Esophagus (tissue), 2 donors: ENCODE measurements around the gene RPL18. TPM values are rescaled to one million over a fixed set of nuclear protein-coding genes. Genes with fewer than 3 reads are reported as not detected.

Experiments used
- H3K27ac ChIP-seq, 2 donors: one replicate each; pipeline ENCODE4 v1.5.1; 2013; ENCODE audit warnings: low read depth in 2 of 2, mild to moderate bottlenecking in 2 of 2, inconsistent platforms in 1 of 2, low read length in 1 of 2, moderate library complexity in 1 of 2
- H3K27me3 ChIP-seq, 2 donors: one replicate each; pipeline ENCODE4 v1.6.1; 2013; ENCODE audit warnings: low read length in 2 of 2, control low read depth in 1 of 2, mild to moderate bottlenecking in 1 of 2; ENCODE audit not compliant: insufficient read depth in 2 of 2, control insufficient read depth in 1 of 2
- H3K36me3 ChIP-seq, 2 donors: one replicate each; pipeline ENCODE4 v1.6.1; 2013; ENCODE audit warnings: low read length in 1 of 2; ENCODE audit not compliant: control insufficient read depth in 2 of 2, insufficient read depth in 2 of 2
- H3K4me1 ChIP-seq, 2 donors: one replicate each; pipeline ENCODE4 v1.6.1; 2013; ENCODE audit warnings: low read length in 1 of 2; ENCODE audit not compliant: control insufficient read depth in 2 of 2, insufficient read depth in 2 of 2
- H3K4me3 ChIP-seq, 2 donors: one replicate each; pipeline ENCODE4 v1.5.1; 2013; ENCODE audit warnings: low read length in 2 of 2, mild to moderate bottlenecking in 2 of 2, low read depth in 1 of 2, moderate library complexity in 1 of 2
- H3K9me3 ChIP-seq, 2 donors: one replicate each; pipeline ENCODE4 v1.6.1; 2013; ENCODE audit warnings: mild to moderate bottlenecking in 2 of 2, low read depth in 1 of 2, low read length in 1 of 2, moderate library complexity in 1 of 2; ENCODE audit not compliant: control insufficient read depth in 2 of 2, insufficient read depth in 1 of 2
- WGBS, 2 donors: extraction: QIAGEN DNeasy Blood & Tissue Kit; methylation state at CpG; one replicate each; pipeline ENCODE4 v1.1.7; 2013; 5-methylcytosine and 5-hydroxymethylcytosine counted together
- polyA plus RNA-seq, 2 donors: library from polyadenylated mRNA; stranded (reverse); fragments of 200-250 nt; gene quantifications; one replicate each; pipeline ENCODE4 v1.2.3, GENCODE V29; 2013
- donor health status: healthy with polysubstance abuse.
- donor health status: Bipolar disorder and iron deficiency.

Gene RPL18
- 1,000 to 10,000 TPM; 2,667 to 2,860 TPM for polyA plus RNA-seq

- Histone ChIP-seq H3K27me3 (no peaks in the 10 kb centered on the region), H3K36me3 (peaks cover 11 to 28% of the 10 kb centered on the region in 2 donors), H3K9me3 (no peaks in the 10 kb centered on the region), H3K27ac (peak within 1 kb of the TSS; percentile 93 to 98), H3K4me1 (peaks cover 0 to 23% of the 10 kb centered on the region in 2 donors), H3K4me3 (peak within 1 kb of the TSS; percentile 85 to 91)
- 0% methylated on average over 69 of the region's 69 CpGs for WGBS, 2 donors
Observed at GRCh38 chr19:48618916-48619691, at the start of gene RPL18, which contains the start of gene SPHK2. Gene RPL18 (minus strand): TSS chr19:48619178. CDS start chr19:48619143, 35 bp downstream. Gene SPHK2 (plus strand): TSS chr19:48619506. CDS start chr19:48620515, 1,009 bp downstream.

- Histone ChIP-seq H3K27ac (no peak overlapping the region), H3K9me3 (no peaks in the 10 kb centered on the region), H3K27me3 (no peaks in the 10 kb centered on the region), H3K36me3 (no peaks in the 10 kb centered on the region), H3K4me3 (no peak overlapping the region), H3K4me1 (no peaks in the 10 kb centered on the region)
- 90 to 96% methylated on average over 2 of the region's 2 CpGs for WGBS, 2 donors
Observed at GRCh38 chr19:48668761-48669160, 49.8 kb upstream of the RPL18 start.

- H3K9me3 ChIP-seq, result no peaks in the 10 kb centered on the region
- no peak overlapping the region for H3K4me3 ChIP-seq
- H3K4me1 ChIP-seq, result no peaks in the 10 kb centered on the region
- no peaks in the 10 kb centered on the region for H3K27me3 ChIP-seq
- no peaks in the 10 kb centered on the region for H3K36me3 ChIP-seq
- no peak overlapping the region for H3K27ac ChIP-seq
- WGBS, 2 donors, result 63 to 69% methylated on average over 3 of the region's 3 CpGs
Observed at GRCh38 chr19:48668332-48668731, 49.4 kb upstream of the RPL18 start.

GRCh38 chr19:48665786-48666185 is 46.8 kb upstream of the RPL18 start:
- Histone ChIP-seq H3K27me3 (no peaks in the 10 kb centered on the region), H3K27ac (no peak overlapping the region), H3K9me3 (no peaks in the 10 kb centered on the region), H3K4me3 (no peak overlapping the region), H3K4me1 (no peaks in the 10 kb centered on the region), H3K36me3 (no peaks in the 10 kb centered on the region)
- 67 to 76% methylated on average over 6 of the region's 6 CpGs for WGBS, 2 donors

- no peaks in the 10 kb centered on the region for H3K36me3 ChIP-seq
- H3K9me3 ChIP-seq, result no peaks in the 10 kb centered on the region
- no peak overlapping the region for H3K27ac ChIP-seq
- no peak overlapping the region for H3K4me3 ChIP-seq
- no peaks in the 10 kb centered on the region for H3K4me1 ChIP-seq
- 89 to 92% methylated on average over 14 of the region's 14 CpGs for WGBS, 2 donors
- H3K27me3 ChIP-seq, result no peaks in the 10 kb centered on the region
Observed at GRCh38 chr19:48664476-48664875, 45.5 kb upstream of the RPL18 start.

GRCh38 chr19:48663667-48664066 is 44.7 kb upstream of the RPL18 start:
- H3K4me3 ChIP-seq, result no peak overlapping the region
- H3K9me3 ChIP-seq, result no peaks in the 10 kb centered on the region
- no peaks in the 10 kb centered on the region for H3K4me1 ChIP-seq
- H3K27me3 ChIP-seq, result no peaks in the 10 kb centered on the region
- no peak overlapping the region for H3K27ac ChIP-seq
- WGBS, 2 donors, result 88 to 97% methylated on average over 4 of the region's 4 CpGs
- H3K36me3 ChIP-seq, result no peaks in the 10 kb centered on the region

GRCh38 chr19:48661711-48662090 is 42.7 kb upstream of the RPL18 start:
- WGBS, 2 donors, result 91 to 92% methylated on average over 50 of the region's 50 CpGs
- H3K27ac ChIP-seq, result no peak overlapping the region

GRCh38 chr19:48660852-48661710 is 42.1 kb upstream of the RPL18 start:
- Histone ChIP-seq H3K27me3 (no peaks in the 10 kb centered on the region), H3K27ac (no peak overlapping the region), H3K9me3 (no peaks in the 10 kb centered on the region), H3K36me3 (no peaks in the 10 kb centered on the region), H3K4me1 (no peaks in the 10 kb centered on the region), H3K4me3 (no peak overlapping the region)
- WGBS, 2 donors, result 61 to 63% methylated on average over 35 of the region's 35 CpGs

More at GRCh38 chr19:48661711-48662090, 42.7 kb upstream of the RPL18 start:
- Histone ChIP-seq H3K4me3 (no peak overlapping the region), H3K36me3 (no peaks in the 10 kb centered on the region), H3K4me1 (no peaks in the 10 kb centered on the region), H3K9me3 (no peaks in the 10 kb centered on the region), H3K27me3 (no peaks in the 10 kb centered on the region)

- Histone ChIP-seq H3K36me3 (no peaks in the 10 kb centered on the region), H3K4me3 (no peak overlapping the region), H3K9me3 (no peaks in the 10 kb centered on the region), H3K4me1 (no peaks in the 10 kb centered on the region), H3K27me3 (no peaks in the 10 kb centered on the region), H3K27ac (no peak overlapping the region)
- WGBS, 2 donors, result 80 to 83% methylated on average over 5 of the region's 5 CpGs
Observed at GRCh38 chr19:48659768-48660167, 40.8 kb upstream of the RPL18 start.
